Endothelial cell of umbilical vein (primary cell): Measurements from ENCODE around the gene PTCD1. TPM values are rescaled to one million over a fixed set of nuclear protein-coding genes. Genes with fewer than 3 reads are reported as not detected.
A peak's percentile ranks its signal among the peaks of the same experiment; 100 is the strongest.

Experiments used
- BruUV-seq: library from RNA; stranded (reverse); fragments of 400-500 nt; replicated peaks from 2 replicates; lab custom pipeline; 2021; lab: Mats Ljungman, UMichigan
- CTCF ChIA-PET: fragments of 300-600, 350-600 bp; sonication (Branson Sonifier 250); formaldehyde crosslinking; loops from one replicate; lab custom pipeline; 2021; ENCODE audit warnings: antibody characterized with exemption, inconsistent platforms; lab: Charles Lee
- POLR2A ChIA-PET: fragments of 300-600, 350-600 bp; sonication (Branson Sonifier 250); formaldehyde crosslinking; loops from one replicate; lab custom pipeline; 2021; ENCODE audit warnings: antibody characterized with exemption, inconsistent platforms; lab: Charles Lee
- DNase-seq: peaks from one replicate; pipeline ENCODE4 v3.0.0-alpha.2; 2011; ENCODE audit warnings: low read depth, low spot score
- FAIRE-seq: peaks from 2 replicates; lab custom pipeline; 2011; peaks lifted over from hg19 to GRCh38; lab: Jason Lieb, UNC
- H2AFZ ChIP-seq: 2 replicates; pipeline ENCODE4 v1.6.0; 2012; ENCODE audit warnings: low read depth, low read length, control low read depth, inconsistent platforms
- H3K27ac ChIP-seq: 2 replicates; pipeline ENCODE4 v1.5.1; 2011; ENCODE audit warnings: low read depth, mild to moderate bottlenecking, control low read depth, low read length, moderate library complexity; ENCODE audit not compliant: insufficient read depth
- H3K27me3 ChIP-seq, 2 experiments: 2 replicates each; pipeline versions ENCODE4 v1.6.0 to v1.6.1; 2011; ENCODE audit warnings: low read length in 2 of 2, mixed read lengths in 1 of 2; ENCODE audit not compliant: control insufficient read depth in 2 of 2, insufficient read depth in 2 of 2
- H3K36me3 ChIP-seq, 2 experiments: 2 replicates in 1 of 2; 3 replicates in 1 of 2; pipeline ENCODE4 v1.5.1; 2011; ENCODE audit warnings: low read length in 2 of 2, mild to moderate bottlenecking in 1 of 2, moderate library complexity in 1 of 2; ENCODE audit not compliant: control insufficient read depth in 2 of 2, insufficient read depth in 2 of 2; ENCODE audit errors: extremely low read depth in 1 of 2
- H3K4me1 ChIP-seq: 3 replicates; pipeline ENCODE4 v1.5.1; 2011; ENCODE audit warnings: mild to moderate bottlenecking, low read length; ENCODE audit not compliant: control insufficient read depth, insufficient read depth; ENCODE audit errors: extremely low read depth
- H3K4me2 ChIP-seq: 2 replicates; pipeline ENCODE4 v1.6.1; 2011; ENCODE audit warnings: low read length, control low read depth, mixed read lengths; ENCODE audit not compliant: insufficient read depth
- H3K4me3 ChIP-seq, 3 experiments: fragments of 200-600 bp in 1 of 3; sonication (generic), shearing (Covaris generic) in 1 of 3; replicated peaks in 1 of 3; 2 replicates each; pipeline ENCODE4 v1.5.1; 2011 to 2016; ENCODE audit warnings: control low read depth in 3 of 3, low read length in 3 of 3, mild to moderate bottlenecking in 2 of 3, inconsistent platforms in 1 of 3, low read depth in 1 of 3, moderate library complexity in 1 of 3; ENCODE audit not compliant: insufficient read depth in 1 of 3
- H3K79me2 ChIP-seq: 2 replicates; pipeline ENCODE4 v1.6.0; 2012; ENCODE audit warnings: low read length, inconsistent platforms; ENCODE audit not compliant: control insufficient read depth, insufficient read depth
- H3K9ac ChIP-seq: replicated peaks from 2 replicates; pipeline ENCODE3; 2011; ENCODE audit warnings: low read length, control low read depth; ENCODE audit not compliant: insufficient read depth; ENCODE audit errors: extremely low read depth
- H3K9me1 ChIP-seq: replicated peaks from 3 replicates; pipeline ENCODE4 v1.6.0; 2011; ENCODE audit warnings: mild to moderate bottlenecking, low read length; ENCODE audit not compliant: control insufficient read depth, insufficient read depth; ENCODE audit errors: extremely low read depth
- H3K9me3 ChIP-seq: replicated peaks from 2 replicates; pipeline ENCODE4 v1.5.1; 2012; ENCODE audit warnings: low read length, inconsistent platforms; ENCODE audit not compliant: control insufficient read depth, insufficient read depth
- H4K20me1 ChIP-seq: replicated peaks from 2 replicates; pipeline ENCODE3; 2011; ENCODE audit warnings: mild to moderate bottlenecking, low read length; ENCODE audit not compliant: control insufficient read depth, insufficient read depth; ENCODE audit errors: extremely low read depth
- CTCF ChIP-seq, 2 donors: IDR thresholded peaks; 1 replicate in 1 of 2; 2 replicates in 1 of 2; pipeline ENCODE4 v1.5.1; 2011; ENCODE audit warnings: low read length in 2 of 2, mild to moderate bottlenecking in 2 of 2, moderate library complexity in 2 of 2, control low read depth in 1 of 2, inconsistent platforms in 1 of 2, low read depth in 1 of 2; ENCODE audit not compliant: insufficient read depth in 1 of 2; ENCODE audit errors: extremely low read depth in 1 of 2
- EZH2 ChIP-seq: IDR thresholded peaks from 2 replicates; pipeline ENCODE4 v1.6.1; 2012; ENCODE audit warnings: borderline replicate concordance, low read depth, mild to moderate bottlenecking, moderate library complexity, low read length, inconsistent platforms; ENCODE audit not compliant: severe bottlenecking
- FOS ChIP-seq: IDR thresholded peaks from 2 replicates; pipeline ENCODE4 v1.6.1; 2011; ENCODE audit warnings: mild to moderate bottlenecking, low read length, moderate library complexity, borderline replicate concordance; ENCODE audit not compliant: insufficient read depth
- GATA2 ChIP-seq: IDR thresholded peaks from 2 replicates; pipeline ENCODE4 v1.7.0; 2011; ENCODE audit warnings: low read depth, mild to moderate bottlenecking, moderate library complexity, mixed read lengths, low read length; ENCODE audit not compliant: insufficient read length, insufficient read depth
- JUN ChIP-seq: IDR thresholded peaks from 2 replicates; pipeline ENCODE4 v1.6.1; 2011; ENCODE audit warnings: borderline replicate concordance, low read depth; ENCODE audit not compliant: insufficient read length, insufficient read depth
- MYC ChIP-seq: IDR thresholded peaks from one replicate; pipeline ENCODE4 v1.6.1; 2011; ENCODE audit warnings: mild to moderate bottlenecking, low read depth, low read length
- POLR2A ChIP-seq: IDR thresholded peaks from 2 replicates; pipeline ENCODE4 v1.6.1; 2012; ENCODE audit warnings: low read depth, mild to moderate bottlenecking, control low read depth, low read length
- POLR2AphosphoS5 ChIP-seq: IDR thresholded peaks from 2 replicates; pipeline ENCODE4 v1.6.1; 2012; ENCODE audit warnings: low read depth, mild to moderate bottlenecking, control low read depth, low read length, moderate library complexity; ENCODE audit not compliant: insufficient read depth
- dilution Hi-C: fragments of 300-500 bp; cut with MboI; formaldehyde crosslinking; loops from one replicate; pipeline ENCODE4 v1.15.0; 2019; ENCODE audit warnings: low sequenced_read_pairs; ENCODE audit not compliant: extremely low pct_ligation_motif_present
- intact Hi-C: fragments of 100-400 bp; cut with micrococcal nuclease; formaldehyde crosslinking; loops from one replicate; pipeline ENCODE4 v1.10.0; 2022
- polyA plus RNA-seq, 4 experiments: library from polyadenylated mRNA; depleted of rRNA in 3 of 4; stranded (reverse) in 3 of 4; unstranded in 1 of 4; fragments of >200 nt; gene quantifications; 2 replicates each; pipeline versions ENCODE4 v1.2.1 to v1.2.3, GENCODE V29; 2011 to 2012; ENCODE audit warnings: missing spikeins in 1 of 4
- total RNA-seq: library from RNA; stranded (reverse); gene quantifications from 2 replicates; pipeline ENCODE4 v1.2.3, GENCODE V29; 2021
- TF ChIP-seq, protein P1 (sequence below): IDR thresholded peaks from 2 replicates; pipeline ENCODE4 v1.6.1; 2011; ENCODE audit not compliant: insufficient read depth, insufficient read length

Gene PTCD1
- total and polyA plus RNA-seq, 2 donors (not counting 3 experiments of a cell fraction or from before 2014, with no cell fraction given) = 3.8 to 9.6 TPM

DNA sequence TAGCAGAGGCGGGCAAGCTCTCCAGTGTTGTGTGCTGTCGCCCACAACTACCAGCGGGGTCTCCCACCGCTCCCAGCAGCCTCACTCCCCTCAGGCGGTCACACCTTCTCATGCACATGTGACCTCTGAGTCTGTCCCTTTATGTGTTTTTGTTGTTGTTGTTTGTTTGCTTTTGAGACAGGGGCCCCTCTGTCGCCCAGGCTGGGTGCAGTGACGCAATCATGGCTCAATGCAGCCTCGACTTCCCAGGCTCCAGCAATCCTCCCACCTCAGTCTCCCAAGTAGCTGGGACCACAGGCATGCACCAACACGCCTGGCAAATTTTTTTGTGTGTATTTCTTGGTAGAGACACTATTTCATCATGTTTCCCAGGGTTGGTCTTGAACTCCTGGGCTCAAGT, 1.6 kb upstream of the PTCD1 start:
- H3K79me2 ChIP-seq = peaks cover 46% of the 10 kb centered on the region
- intact Hi-C loops = no loop called here
- H3K27ac ChIP-seq = no peak overlapping the region
- H3K27me3 ChIP-seq = no peaks in the 10 kb centered on the region
- no peak overlapping the region for H2AFZ ChIP-seq
- peak overlapping the region in 1 of 3 experiments; percentile 88 for H3K4me3 ChIP-seq
- no TSS peak for BruUV-seq
- ChIA-PET POLR2A (no interaction called here), CTCF (no interaction called here)
- FAIRE-seq = peak; percentile 66
- H4K20me1 ChIP-seq = no peaks in the 10 kb centered on the region
- no peak for DNase-seq
- no peaks in the 10 kb centered on the region for H3K9me1 ChIP-seq
- TF ChIP-seq GATA2 (no peak), FOS (no peak), POLR2A (no peak), JUN (no peak), EZH2 (no peak), MYC (no peak), POLR2AphosphoS5 (no peak), CTCF (IDR thresholded peaks at IDR 0.05; ENCODE audit: extremely low read depth in 1 of 2, insufficient read depth in 1 of 2, low read depth in 1 of 2, low read length in 2 of 2) (no peak)
- TF ChIP-seq, protein P1, sequence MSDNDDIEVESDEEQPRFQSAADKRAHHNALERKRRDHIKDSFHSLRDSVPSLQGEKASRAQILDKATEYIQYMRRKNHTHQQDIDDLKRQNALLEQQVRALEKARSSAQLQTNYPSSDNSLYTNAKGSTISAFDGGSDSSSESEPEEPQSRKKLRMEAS = no peak
- H3K4me2 ChIP-seq = peak overlapping the region; percentile 83
- H3K4me1 ChIP-seq = peaks cover 14% of the 10 kb centered on the region
- peaks cover 5 to 9% of the 10 kb centered on the region in 2 experiments for H3K36me3 ChIP-seq
- no peak overlapping the region for H3K9ac ChIP-seq
- dilution Hi-C loops = no loop called here
- no peaks in the 10 kb centered on the region for H3K9me3 ChIP-seq
